OCI-LY7 (cell line): ENCODE results near the gene PCP4L1. TPM values are rescaled to one million over a fixed set of nuclear protein-coding genes. Genes with fewer than 3 reads are reported as not detected.

Source experiments
- BruUV-seq: library from RNA; stranded (reverse); fragments of 400-500 nt; replicated peaks from 2 replicates; lab custom pipeline; 2021; lab: Mats Ljungman, UMichigan
- CTCF ChIA-PET: fragments of 300-600 bp; sonication (Branson Sonifier 250); formaldehyde crosslinking; loops from one replicate; lab custom pipeline; 2022; ENCODE audit warnings: antibody characterized with exemption; ENCODE audit not compliant: unreplicated experiment; lab: Charles Lee
- POLR2A ChIA-PET: fragments of 300-600 bp; sonication (Branson Sonifier 250); formaldehyde crosslinking; loops from one replicate; lab custom pipeline; 2022; ENCODE audit warnings: antibody characterized with exemption; lab: Charles Lee
- DNase-seq: peaks from one replicate; pipeline ENCODE4 v3.0.0-alpha.2; 2015; ENCODE audit warnings: low spot score
- H2AFZ ChIP-seq: fragments of 200-600 bp; sonication (generic), shearing (Covaris generic); 2 replicates; pipeline ENCODE4 v1.6.1; 2014; ENCODE audit warnings: mild to moderate bottlenecking, antibody characterized with exemption, low read length, moderate library complexity
- H3K27ac ChIP-seq: fragments of 200-600 bp; sonication (generic); 2 replicates; pipeline ENCODE4 v1.5.1; 2014; ENCODE audit warnings: mixed run types, low read depth, mild to moderate bottlenecking, moderate library complexity, low read length, inconsistent platforms; ENCODE audit not compliant: poor library complexity, severe bottlenecking
- H3K36me3 ChIP-seq: fragments of 200-600 bp; sonication (generic); 2 replicates; pipeline ENCODE4 v1.6.1; 2014; ENCODE audit warnings: mild to moderate bottlenecking, antibody characterized with exemption, low read length, moderate library complexity, mixed read lengths; ENCODE audit not compliant: insufficient read depth
- H3K4me1 ChIP-seq: fragments of 200-600 bp; sonication (generic); 2 replicates; pipeline ENCODE4 v1.5.1; 2014; ENCODE audit warnings: mild to moderate bottlenecking, low read length; ENCODE audit not compliant: insufficient read depth, poor library complexity, severe bottlenecking
- H3K4me2 ChIP-seq: fragments of 200-600 bp; sonication (generic); 2 replicates; pipeline ENCODE4 v1.6.1; 2014; ENCODE audit warnings: mild to moderate bottlenecking, low read length
- H3K4me3 ChIP-seq: fragments of 200-600 bp; sonication (generic); 2 replicates; pipeline ENCODE4 v1.5.1; 2014; ENCODE audit warnings: mild to moderate bottlenecking, low read depth, low read length; ENCODE audit not compliant: poor library complexity, severe bottlenecking
- H3K79me2 ChIP-seq: fragments of 200-600 bp; sonication (generic); 2 replicates; pipeline ENCODE4 v1.6.1; 2016; ENCODE audit warnings: low read depth, mild to moderate bottlenecking, low read length, moderate library complexity, mixed read lengths; ENCODE audit not compliant: insufficient read depth
- H3K9me2 ChIP-seq: fragments of 200-600 bp; sonication (generic); 2 replicates; pipeline ENCODE4 v1.6.1; 2016; ENCODE audit warnings: mild to moderate bottlenecking, low read length, mixed read lengths; ENCODE audit not compliant: insufficient read depth
- H3K9me3 ChIP-seq: fragments of 200-600 bp; sonication (generic); 2 replicates; pipeline ENCODE4 v1.6.1; 2014; ENCODE audit warnings: mild to moderate bottlenecking, mixed run types, low read length, mixed read lengths
- H4K20me1 ChIP-seq: fragments of 200-600 bp; sonication (generic); 2 replicates; pipeline ENCODE4 v1.6.1; 2014; ENCODE audit warnings: mild to moderate bottlenecking, antibody characterized with exemption, low read length, moderate library complexity, mixed read lengths; ENCODE audit not compliant: insufficient read depth
- CTCF ChIP-seq: fragments of 200-600 bp; sonication (generic); conservative IDR thresholded peaks from 2 replicates; pipeline ENCODE4 v1.5.1; 2014; ENCODE audit warnings: mild to moderate bottlenecking, antibody characterized with exemption, low read length, moderate library complexity, mixed read lengths
- EZH2phosphoT487 ChIP-seq: fragments of 200-600 bp; sonication (generic); IDR thresholded peaks from 2 replicates; pipeline ENCODE4 v1.6.1; 2018; ENCODE audit warnings: low read depth, borderline replicate concordance, mild to moderate bottlenecking, mixed run types, antibody characterized with exemption, low read length, moderate library complexity, mixed read lengths
- intact Hi-C: fragments of 100-400 bp; cut with micrococcal nuclease; formaldehyde crosslinking; loops from one replicate; pipeline ENCODE4 v1.10.0; 2022; ENCODE audit not compliant: unreplicated experiment
- total RNA-seq, 2 experiments: library from RNA; depleted of rRNA in 1 of 2; stranded (reverse); fragments of >200 nt in 1 of 2; shearing (Covaris generic) in 1 of 2; gene quantifications; 2 replicates each; pipeline ENCODE4 v1.2.3, GENCODE V29; 2014 to 2022

PCP4L1 gene
- total RNA-seq, 2 experiments from 2014 or later: not detected

DNA sequence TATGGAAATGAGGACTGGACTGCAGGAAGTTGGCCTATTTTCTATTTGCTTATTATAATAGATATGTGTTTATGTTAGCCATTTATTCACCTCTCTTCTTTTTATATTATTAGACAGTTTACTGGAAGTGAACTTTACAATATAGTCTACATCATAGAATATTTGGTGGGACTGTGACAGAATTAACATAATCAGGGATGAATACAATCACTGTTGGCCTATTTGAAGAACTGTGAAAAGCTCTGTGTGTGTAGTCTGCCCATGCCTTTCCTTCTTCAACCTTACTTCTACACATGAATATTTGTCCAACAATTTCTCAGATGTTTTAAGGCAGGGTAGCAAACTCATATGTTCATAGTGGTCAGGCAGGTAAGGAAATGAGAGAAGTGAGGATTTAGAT is 38.9 kb downstream of the PCP4L1 start:
- CTCF ChIA-PET: no interaction called here
- DNase-seq: no peak
- Histone ChIP-seq H3K36me3 (no peaks in the 10 kb centered on the region), H4K20me1 (no peaks in the 10 kb centered on the region), H2AFZ (no peak overlapping the region), H3K27ac (no peak overlapping the region), H3K4me3 (no peak overlapping the region), H3K4me1 (no peaks in the 10 kb centered on the region), H3K9me2 (no peaks in the 10 kb centered on the region), H3K4me2 (no peak overlapping the region), H3K9me3 (no peaks in the 10 kb centered on the region), H3K79me2 (no peaks in the 10 kb centered on the region)
- POLR2A ChIA-PET: no interaction called here
- no TSS peak for BruUV-seq
- intact Hi-C loops: no loop called here
- no peak for TF ChIP-seq CTCF
- no peak for TF ChIP-seq EZH2phosphoT487

GRCh38 chr1:161298116-161298515 is 39.6 kb downstream of the PCP4L1 start:
- POLR2A ChIA-PET: no interaction called here
- no peaks in the 10 kb centered on the region for H3K9me3 ChIP-seq
- no peak for TF ChIP-seq CTCF
- no peak for TF ChIP-seq EZH2phosphoT487
- no peaks in the 10 kb centered on the region for H3K36me3 ChIP-seq
- H4K20me1 ChIP-seq: no peaks in the 10 kb centered on the region
- DNase-seq: peak; percentile 19
- CTCF ChIA-PET: no interaction called here
- intact Hi-C loops: no loop called here
- no peaks in the 10 kb centered on the region for H3K9me2 ChIP-seq
- BruUV-seq: no TSS peak
- H2AFZ ChIP-seq: no peak overlapping the region
- no peaks in the 10 kb centered on the region for H3K4me1 ChIP-seq
- no peak overlapping the region for H3K4me2 ChIP-seq
- no peak overlapping the region for H3K27ac ChIP-seq
- H3K79me2 ChIP-seq: no peaks in the 10 kb centered on the region
- H3K4me3 ChIP-seq: no peak overlapping the region

DNA sequence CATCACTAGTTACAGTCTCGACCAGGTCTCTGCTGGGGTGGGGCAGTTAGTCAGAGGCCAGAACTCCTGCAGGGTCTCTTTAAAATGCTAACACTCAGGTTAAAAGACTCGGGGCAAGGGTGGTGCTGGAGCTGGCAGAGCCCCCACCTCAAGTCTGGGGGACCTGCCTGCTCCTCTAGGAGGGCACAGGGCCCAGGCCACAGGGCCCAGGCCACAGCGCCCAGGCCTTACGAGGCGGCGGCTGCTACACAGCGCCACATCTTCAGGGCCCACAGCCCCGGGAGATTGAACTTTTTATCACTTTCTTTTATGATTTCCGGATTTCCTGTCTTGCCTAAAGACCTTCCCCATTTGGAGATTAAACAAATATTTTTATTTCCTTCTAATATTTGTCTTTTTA is 40.8 kb downstream of the PCP4L1 start:
- TF ChIP-seq CTCF: no peak
- TF ChIP-seq EZH2phosphoT487: no peak
- Histone ChIP-seq H3K27ac (no peak overlapping the region), H3K4me1 (peaks cover 6% of the 10 kb centered on the region), H3K9me3 (no peaks in the 10 kb centered on the region), H3K9me2 (no peaks in the 10 kb centered on the region), H4K20me1 (no peaks in the 10 kb centered on the region), H2AFZ (no peak overlapping the region), H3K4me2 (no peak overlapping the region), H3K79me2 (peaks cover 8% of the 10 kb centered on the region; the same call in 1 of the 2 replicates), H3K36me3 (no peaks in the 10 kb centered on the region), H3K4me3 (no peak overlapping the region)
- intact Hi-C loops: no loop called here
- no TSS peak for BruUV-seq
- ChIA-PET POLR2A (no interaction called here), CTCF (no interaction called here)
- no peak for DNase-seq
